ENCODE measurements around the gene UMODL1. TPM values are rescaled to one million over a fixed set of nuclear protein-coding genes. Genes with fewer than 3 reads are reported as not detected.

The UMODL1 gene
- total and polyA plus RNA-seq, 10 donors = 0.02 to 0.85 (median 0.09) TPM; not detected in 3

- peak; percentile 75 for DNase-seq
- Histone ChIP-seq H3K27ac (peak overlapping the region; percentile 68 to 90 (median 82)), H3K36me3 (no peaks in the 10 kb centered on the region), H3K4me1 (peaks cover 7 to 82% (median 60%) of the 10 kb centered on the region in 6 donors), H3K9me3 (no peaks in the 10 kb centered on the region), H3K27me3 (replicated peaks in 1 of 7) (peaks cover 0 to 16% (median 0%) of the 10 kb centered on the region in 7 donors), H3K4me3 (peak overlapping the region in 1 of 8 donors; percentile 46)
- TF ChIP-seq CTCF (IDR thresholded peaks at IDR 0.05 in 8 of 11, conservative IDR thresholded peaks at IDR 0.05 in 3 of 11) (no peak), POLR2AphosphoS5 (IDR thresholded peaks at IDR 0.05) (no peak), POLR2A (IDR thresholded peaks at IDR 0.05) (no peak)
- intact Hi-C loops (cut with DNase I; ENCODE audit: low total_unique reads) = no loop called here
- 58 to 78% (median 67%) methylated on average over 4 of the region's 4 CpGs for WGBS, 5 donors
Observed at GRCh38 chr21:42188663-42189062, 117.5 kb downstream of the UMODL1 start.

- DNase-seq = no peak
- Histone ChIP-seq H3K36me3 (no peaks in the 10 kb centered on the region), H3K27ac (peak overlapping the region in 5 of 8 donors; percentile 31 to 90 (median 82)), H3K9me3 (no peaks in the 10 kb centered on the region), H3K4me1 (peaks cover 7 to 90% (median 60%) of the 10 kb centered on the region in 6 donors), H3K27me3 (replicated peaks in 1 of 7) (peaks cover 0 to 19% (median 0%) of the 10 kb centered on the region in 7 donors), H3K4me3 (no peak overlapping the region)
- TF ChIP-seq POLR2A (IDR thresholded peaks at IDR 0.05) (no peak), POLR2AphosphoS5 (IDR thresholded peaks at IDR 0.05) (no peak), CTCF (IDR thresholded peaks at IDR 0.05 in 8 of 11, conservative IDR thresholded peaks at IDR 0.05 in 3 of 11) (no peak)
- 27 to 78% (median 55%) methylated on average over 1 of the region's 1 CpG for WGBS, 5 donors
- intact Hi-C loops (cut with DNase I; ENCODE audit: low total_unique reads) = no loop called here
Observed at GRCh38 chr21:42189431-42189830, 118.3 kb downstream of the UMODL1 start.

GRCh38 chr21:42189860-42190485, 118.9 kb downstream of the UMODL1 start:
- H3K9me3 ChIP-seq = no peaks in the 10 kb centered on the region
- no peak for DNase-seq
- peaks cover 0 to 19% (median 0%) of the 10 kb centered on the region in 7 donors for H3K27me3 ChIP-seq (replicated peaks in 1 of 7)
- intact Hi-C loops (cut with DNase I; ENCODE audit: low total_unique reads) = no loop called here
- no peak overlapping the region for H3K4me3 ChIP-seq
- TF ChIP-seq POLR2A (IDR thresholded peaks at IDR 0.05) (no peak), CTCF (IDR thresholded peaks at IDR 0.05 in 8 of 11, conservative IDR thresholded peaks at IDR 0.05 in 3 of 11) (no peak), POLR2AphosphoS5 (IDR thresholded peaks at IDR 0.05) (no peak)
- H3K4me1 ChIP-seq = peaks cover 7 to 95% (median 61%) of the 10 kb centered on the region in 6 donors
- peak overlapping the region in 5 of 8 donors; percentile 31 to 90 (median 82) for H3K27ac ChIP-seq
- 65 to 79% (median 79%) methylated on average over 9 to 11 of the region's 11 CpGs for WGBS, 5 donors
- H3K36me3 ChIP-seq = no peaks in the 10 kb centered on the region

GRCh38 chr21:42190486-42190863, 119.4 kb downstream of the UMODL1 start:
- no peaks in the 10 kb centered on the region for H3K9me3 ChIP-seq
- H3K36me3 ChIP-seq = no peaks in the 10 kb centered on the region
- intact Hi-C loops (cut with DNase I; ENCODE audit: low total_unique reads) = no loop called here
- 91 to 96% (median 93%) methylated on average over 8 of the region's 8 CpGs for WGBS, 5 donors
- H3K4me1 ChIP-seq = peaks cover 7 to 99% (median 63%) of the 10 kb centered on the region in 6 donors
- H3K4me3 ChIP-seq = no peak overlapping the region
- no peak for TF ChIP-seq POLR2AphosphoS5 (IDR thresholded peaks at IDR 0.05)
- TF ChIP-seq POLR2A (IDR thresholded peaks at IDR 0.05) = no peak
- no peak for TF ChIP-seq CTCF (IDR thresholded peaks at IDR 0.05 in 8 of 11, conservative IDR thresholded peaks at IDR 0.05 in 3 of 11)
- DNase-seq = no peak
- H3K27ac ChIP-seq = peak overlapping the region in 2 of 8 donors; percentile 82 to 88
- H3K27me3 ChIP-seq (replicated peaks in 1 of 7) = peaks cover 0 to 19% (median 0%) of the 10 kb centered on the region in 7 donors
